Fibroblast of the conjunctiva (primary cell): ENCODE measurements around the gene RPEL1.
"Not testable (repeated sequence)": the region's sequence is repeated elsewhere in the genome, so short reads cannot be mapped to it uniquely, and the experiment has no call there.

ENCODE experiments used
- DNase-seq: peaks from one replicate; pipeline ENCODE4 v3.0.0-alpha.2; 2010; ENCODE audit warnings: low read depth

RPEL1 gene

GRCh38 chr10:103232772-103233488, 12.8 kb upstream of the RPEL1 start:
- peak; percentile 46 for DNase-seq

- DNase-seq, result no peak
Measured at GRCh38 chr10:103235775-103236174, 9.9 kb upstream of the RPEL1 start.

GRCh38 chr10:103238506-103239252, 7.0 kb upstream of the RPEL1 start:
- DNase-seq, result no peak

GRCh38 chr10:103241262-103242011, 4.2 kb upstream of the RPEL1 start:
- no peak for DNase-seq

GRCh38 chr10:103244666-103245271, 918 bp upstream of the RPEL1 start:
- DNase-seq, result peak; percentile 71

GRCh38 chr10:103246324-103246723, 637 bp downstream of the RPEL1 start:
- no peak for DNase-seq

GRCh38 chr10:103254113-103254512, 8.4 kb downstream of the RPEL1 start:
- no peak for DNase-seq

- no peak for DNase-seq
Measured at GRCh38 chr10:103254538-103255325, 9.0 kb downstream of the RPEL1 start.

GRCh38 chr10:103256613-103257012, 10.9 kb downstream of the RPEL1 start:
- DNase-seq, result no peak

GRCh38 chr10:103257812-103258211, 12.1 kb downstream of the RPEL1 start:
- no peak for DNase-seq

GRCh38 chr10:103258928-103259327, 13.2 kb downstream of the RPEL1 start:
- DNase-seq, result not testable (repeated sequence)

GRCh38 chr10:103259989-103260388, 14.3 kb downstream of the RPEL1 start:
- DNase-seq, result no peak

GRCh38 chr10:103262229-103262628, 16.5 kb downstream of the RPEL1 start:
- DNase-seq, result no peak

GRCh38 chr10:103265717-103266329, 20.1 kb downstream of the RPEL1 start:
- peak; percentile 47 for DNase-seq

- peak; percentile 97 for DNase-seq
Measured at GRCh38 chr10:103273041-103273441, 27.4 kb downstream of the RPEL1 start.

GRCh38 chr10:103276251-103276895, 30.7 kb downstream of the RPEL1 start:
- no peak for DNase-seq

- no peak for DNase-seq
Measured at GRCh38 chr10:103276896-103277712, 31.4 kb downstream of the RPEL1 start, which contains the start of gene INA. Gene INA (plus strand): TSS chr10:103277138. CDS start chr10:103277212, 74 bp downstream.

- DNase-seq, result no peak
Measured at GRCh38 chr10:103277713-103278536, 32.2 kb downstream of the RPEL1 start.

- DNase-seq, result no peak
Measured at GRCh38 chr10:103278537-103278823, 32.8 kb downstream of the RPEL1 start.
